Activated CD4-positive, alpha-beta T cell treated with anti-CD3 and anti-CD28 coated beads for 24 hours (primary cell): ENCODE results near the gene TNIP2.
A peak's percentile ranks its signal among the peaks of the same experiment; 100 is the strongest.
"Not testable (repeated sequence)": the region's sequence is repeated elsewhere in the genome, so short reads cannot be mapped to it uniquely, and the experiment has no call there.

Experiments used
- DNase-seq, 2 donors: peaks; one replicate each; pipeline ENCODE4 v3.0.0-alpha.2; 2020; ENCODE audit warnings: low read depth in 2 of 2

TNIP2 gene

DNA sequence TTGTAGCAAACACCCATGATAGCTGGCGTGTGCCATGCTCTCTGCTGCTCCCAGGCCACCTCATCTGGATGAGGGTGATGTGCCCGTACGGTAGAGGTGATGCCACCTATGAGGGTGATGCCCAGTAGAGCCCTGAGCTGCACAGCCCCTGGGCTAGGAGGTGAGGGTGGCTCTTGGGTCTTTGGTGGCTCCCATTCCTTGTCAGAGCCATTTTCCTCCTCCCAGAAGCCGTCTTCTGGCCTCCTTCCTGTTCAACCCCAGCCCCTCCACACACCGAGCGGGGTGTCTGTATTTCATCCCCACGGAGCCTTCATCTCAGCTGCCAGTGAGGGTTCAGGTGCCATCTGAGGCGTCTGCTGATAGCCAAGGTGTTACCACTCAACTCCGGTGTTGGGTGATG lies 12.0 kb upstream of the TNIP2 start:
- DNase-seq = no peak

DNA sequence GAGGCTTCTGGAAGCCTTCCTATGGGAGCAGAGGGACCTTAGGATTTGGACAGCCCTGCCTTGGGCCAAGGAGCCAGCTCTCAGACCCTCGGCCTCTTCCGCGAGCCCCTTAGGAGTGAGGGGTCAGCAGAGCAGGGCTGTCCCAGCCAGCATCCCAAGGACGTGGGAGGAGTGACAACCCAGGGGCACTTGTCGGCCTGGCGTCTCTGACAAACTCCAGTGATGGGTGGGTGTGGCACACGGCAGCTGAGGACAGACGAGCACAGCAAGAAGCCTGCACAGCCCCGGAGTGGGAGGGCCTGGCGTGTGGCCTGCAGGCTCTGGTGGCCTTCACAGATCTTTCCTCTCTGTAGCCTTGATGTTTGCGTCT lies 11.6 kb upstream of the TNIP2 start:
- no peak for DNase-seq

DNA sequence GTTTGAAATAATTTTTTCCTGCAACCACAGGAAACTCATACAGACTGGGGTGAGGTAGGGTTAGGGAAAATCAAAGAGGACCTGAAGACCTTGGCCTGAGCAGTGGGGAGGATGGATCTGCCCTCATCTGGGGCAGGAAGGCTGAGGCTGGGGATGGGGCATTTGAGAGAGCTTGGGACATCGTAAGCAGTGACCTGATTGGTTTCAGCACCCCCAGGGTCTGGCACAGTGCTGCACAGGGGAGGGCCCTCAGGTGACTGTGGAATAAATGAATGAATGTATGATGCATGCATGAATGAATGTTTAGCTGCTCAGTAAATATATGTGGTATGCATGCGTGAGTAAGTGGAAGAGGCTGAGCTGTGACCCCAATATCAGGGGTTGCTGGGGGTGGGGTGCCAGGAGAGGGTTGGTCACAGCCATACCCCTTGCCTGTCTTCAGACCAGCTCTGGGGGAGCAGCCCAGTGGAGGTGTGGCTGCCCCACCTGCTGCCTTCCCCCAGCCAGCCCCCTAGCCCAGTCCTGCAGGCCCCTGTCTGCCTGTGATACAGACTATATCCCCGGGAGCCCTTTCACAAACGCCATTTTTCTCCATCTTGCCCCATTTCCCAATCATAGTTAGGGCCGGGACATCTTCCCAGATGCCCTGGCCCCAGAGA lies 11.0 kb upstream of the TNIP2 start:
- no peak for DNase-seq

DNA sequence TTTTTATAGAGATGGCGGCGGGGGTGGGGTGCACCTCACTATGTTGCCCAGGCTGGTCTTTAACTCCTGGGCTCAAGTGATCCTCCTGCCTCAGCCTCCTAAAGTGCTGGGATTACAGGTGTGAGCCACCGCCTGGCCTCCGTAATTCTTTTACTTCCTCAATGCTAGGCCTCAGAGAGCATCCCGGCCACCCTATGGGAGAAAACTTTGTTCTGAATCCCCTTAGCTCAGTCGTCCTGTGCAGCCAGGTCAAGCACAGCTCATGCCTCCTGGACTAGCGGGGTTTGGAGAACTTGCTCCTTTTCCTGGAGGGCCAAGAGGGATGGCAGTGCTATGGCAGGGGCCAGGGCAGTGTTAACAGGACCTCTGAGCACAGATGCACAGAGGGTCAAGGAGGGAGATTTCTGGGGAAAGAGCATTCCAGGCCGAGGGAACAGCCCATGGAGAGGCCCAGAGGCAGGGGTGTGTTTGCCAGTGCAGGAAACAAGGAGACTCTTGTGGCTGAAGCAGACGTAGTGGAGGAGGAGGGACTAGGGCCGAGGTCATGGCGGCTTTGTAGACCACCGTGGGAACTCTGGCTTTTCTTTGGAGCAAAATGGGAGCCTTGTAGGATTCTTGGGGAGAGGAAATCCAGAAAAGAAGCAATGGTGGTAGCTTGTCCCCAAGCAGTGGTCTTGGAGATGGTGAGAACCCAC lies 9.8 kb upstream of the TNIP2 start:
- DNase-seq = no peak

DNA sequence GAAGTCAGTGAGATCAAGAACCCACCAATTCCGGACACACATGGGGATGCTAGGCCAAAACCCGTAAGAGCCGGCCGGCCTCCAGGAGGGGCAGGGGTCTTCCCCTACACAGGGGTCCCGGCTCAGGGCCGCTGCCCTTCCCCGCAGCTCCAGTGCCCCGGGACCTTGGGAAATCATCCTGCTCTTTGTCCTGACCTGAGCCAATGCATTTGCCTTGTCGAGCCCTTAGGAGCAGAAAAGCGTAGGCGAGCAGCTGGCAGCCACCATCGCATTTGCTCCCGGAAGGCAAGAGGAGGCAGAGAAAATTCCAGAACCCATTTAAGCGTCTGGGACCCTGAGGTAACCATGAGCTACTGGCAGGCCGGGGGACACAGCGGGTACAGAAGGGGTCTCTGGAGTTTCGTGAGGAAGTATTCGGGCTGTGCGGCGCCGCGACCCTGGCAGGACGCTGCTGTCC lies 7.4 kb upstream of the TNIP2 start:
- no peak for DNase-seq

DNA sequence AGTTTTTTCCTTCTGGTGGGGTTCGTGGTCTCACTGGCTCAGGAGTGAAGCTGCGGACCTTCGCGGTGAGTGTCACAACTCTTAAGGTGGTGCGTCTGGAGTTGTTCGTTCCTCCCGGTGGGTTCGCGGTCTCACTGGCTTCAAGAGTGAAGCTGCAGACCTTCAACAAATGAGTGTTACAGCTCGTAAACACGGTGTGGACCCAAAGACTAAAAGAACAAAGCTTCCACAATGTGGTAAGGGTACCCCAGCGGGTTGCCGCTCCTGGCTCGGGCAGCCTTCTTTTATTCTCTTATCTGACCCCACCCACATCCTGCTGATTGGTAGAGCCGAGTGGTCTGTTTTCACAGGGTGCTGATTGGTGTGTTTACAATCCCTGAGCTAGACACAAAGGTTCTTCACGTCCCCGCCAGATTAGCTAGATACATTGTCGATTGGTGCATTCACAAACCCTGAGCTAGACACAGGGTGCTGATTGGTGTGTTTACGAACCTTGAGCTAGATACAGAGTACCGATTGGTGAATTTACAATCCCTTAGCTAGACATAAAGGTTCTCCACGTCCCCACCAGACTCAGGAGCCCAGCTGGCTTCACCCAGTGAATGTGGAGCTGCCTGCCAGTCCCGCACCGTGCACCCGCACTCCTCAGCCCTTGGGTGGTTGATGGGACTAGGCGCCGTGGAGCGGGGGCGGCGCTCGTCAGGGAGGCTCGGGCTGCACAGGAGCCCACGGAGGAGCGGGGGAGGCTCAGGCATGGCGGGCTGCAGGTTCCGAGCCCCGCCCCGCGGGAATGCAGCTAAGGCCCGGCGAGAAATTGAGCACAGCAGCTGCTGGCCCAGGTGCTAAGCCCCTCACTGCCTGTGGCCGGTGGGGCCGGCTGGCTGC lies 6.6 kb upstream of the TNIP2 start:
- DNase-seq = not testable (repeated sequence)

DNA sequence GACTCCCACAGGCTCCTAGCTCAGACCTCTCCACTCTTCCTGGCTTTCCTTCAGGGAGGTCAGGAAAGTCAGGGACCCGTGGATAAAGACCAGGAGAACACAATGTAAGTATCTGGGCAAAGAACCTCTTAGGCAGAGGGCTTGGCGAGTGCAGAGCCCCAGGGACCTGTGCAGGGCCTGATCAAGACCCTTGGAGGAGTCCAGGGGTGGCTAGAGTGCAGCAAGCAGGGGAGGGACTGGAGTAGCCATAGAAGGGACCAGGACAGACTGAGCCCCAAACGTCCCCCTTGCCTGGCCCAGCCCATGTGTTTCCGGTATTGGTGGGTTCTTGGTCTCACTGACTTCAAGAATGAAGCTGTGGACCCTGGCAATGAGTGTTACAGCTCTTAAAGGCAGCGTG lies 5.9 kb upstream of the TNIP2 start:
- DNase-seq = no peak

DNA sequence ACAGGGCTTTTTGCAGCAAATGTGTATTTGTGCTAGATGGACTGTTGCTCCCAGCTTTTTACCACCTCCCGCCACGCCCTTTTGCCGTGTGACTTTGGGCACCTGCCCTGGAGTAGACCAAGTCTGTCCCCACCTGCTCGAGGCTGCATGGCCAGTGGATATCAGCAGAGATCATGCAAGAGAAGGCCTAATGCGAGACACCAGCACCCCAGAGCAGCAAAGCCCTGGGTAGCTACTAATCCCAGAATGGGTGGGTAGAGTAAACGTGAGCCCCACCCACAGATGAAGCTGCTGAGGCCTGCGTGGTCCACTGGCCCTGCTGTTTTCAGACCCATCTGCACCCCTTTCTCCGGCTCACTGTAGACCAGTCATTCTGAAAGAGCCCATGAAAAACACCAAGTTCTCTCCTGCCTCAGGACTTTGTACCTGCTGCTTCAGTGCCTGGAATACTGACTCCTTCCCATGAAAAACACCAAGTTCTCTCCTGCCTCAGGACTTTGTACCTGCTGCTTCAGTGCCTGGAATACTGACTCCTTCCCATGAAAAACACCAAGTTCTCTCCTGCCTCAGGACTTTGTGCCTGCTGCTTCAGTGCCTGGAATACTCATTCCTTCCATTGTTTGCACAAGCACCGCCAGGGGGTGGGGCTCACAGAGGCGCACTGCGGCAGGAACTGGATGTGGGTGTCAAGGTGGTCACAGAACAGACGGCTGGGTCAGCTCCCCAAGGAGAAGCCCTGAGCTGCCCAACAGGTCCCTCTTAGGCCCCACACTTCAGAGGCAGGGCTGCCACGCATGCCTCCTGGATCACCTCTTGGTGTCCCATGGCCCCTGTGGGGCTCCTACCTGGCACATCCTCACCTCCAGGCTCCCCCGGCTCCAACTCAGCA lies 5.1 kb upstream of the TNIP2 start:
- no peak for DNase-seq

DNA sequence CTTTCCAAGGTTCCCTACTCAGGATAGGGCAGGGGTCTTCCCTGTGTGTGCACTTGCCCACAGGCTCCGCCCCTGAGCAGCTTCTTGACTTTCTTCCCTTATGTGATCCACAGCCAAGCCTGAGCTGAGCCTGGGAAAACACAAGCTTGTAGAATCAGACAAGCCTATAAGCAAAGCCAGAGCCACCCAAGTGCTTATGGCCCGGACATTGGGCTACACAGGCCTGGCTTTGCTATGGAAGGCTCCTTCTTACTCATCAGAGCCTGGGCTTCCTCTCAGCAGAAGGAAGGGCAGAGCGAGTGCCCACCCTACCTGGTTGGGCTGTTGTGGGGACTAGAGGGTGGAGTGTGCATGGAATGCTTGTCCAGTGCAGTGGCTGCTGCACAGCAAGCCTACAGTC lies 1.3 kb upstream of the TNIP2 start:
- DNase-seq = no peak

DNA sequence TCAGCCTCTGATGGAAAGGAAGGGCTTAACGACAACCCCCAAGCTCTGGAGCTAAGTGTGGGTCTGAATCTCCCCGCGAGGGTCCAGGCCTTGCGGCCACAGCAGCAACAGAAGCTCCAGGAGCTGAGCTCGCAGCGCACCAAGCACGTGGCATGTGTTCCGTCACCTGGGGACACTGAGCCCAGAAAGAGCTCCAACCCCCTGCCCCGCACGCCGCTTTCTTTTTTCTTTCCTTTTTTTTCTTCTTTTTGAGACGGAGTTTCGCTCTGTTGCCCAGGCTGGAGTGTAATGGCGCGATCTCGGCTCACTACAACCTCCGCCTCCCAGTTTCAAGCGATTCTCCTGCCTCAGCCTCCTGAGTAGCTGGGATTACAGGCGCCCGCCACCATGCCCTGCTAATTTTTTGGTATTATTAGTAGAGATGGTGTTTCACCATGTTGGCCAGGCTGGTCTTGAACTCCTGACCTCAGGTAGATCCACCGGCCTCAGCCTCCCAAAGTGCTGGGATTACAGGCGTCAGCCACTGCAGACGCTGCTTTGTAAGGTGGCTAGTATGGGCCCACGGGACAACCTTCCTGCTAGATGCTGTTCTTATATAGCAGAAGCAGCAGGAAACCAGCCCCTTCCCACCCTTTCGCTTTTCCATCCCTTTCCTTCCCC lies 685 bp upstream of the TNIP2 start:
- no peak for DNase-seq

DNA sequence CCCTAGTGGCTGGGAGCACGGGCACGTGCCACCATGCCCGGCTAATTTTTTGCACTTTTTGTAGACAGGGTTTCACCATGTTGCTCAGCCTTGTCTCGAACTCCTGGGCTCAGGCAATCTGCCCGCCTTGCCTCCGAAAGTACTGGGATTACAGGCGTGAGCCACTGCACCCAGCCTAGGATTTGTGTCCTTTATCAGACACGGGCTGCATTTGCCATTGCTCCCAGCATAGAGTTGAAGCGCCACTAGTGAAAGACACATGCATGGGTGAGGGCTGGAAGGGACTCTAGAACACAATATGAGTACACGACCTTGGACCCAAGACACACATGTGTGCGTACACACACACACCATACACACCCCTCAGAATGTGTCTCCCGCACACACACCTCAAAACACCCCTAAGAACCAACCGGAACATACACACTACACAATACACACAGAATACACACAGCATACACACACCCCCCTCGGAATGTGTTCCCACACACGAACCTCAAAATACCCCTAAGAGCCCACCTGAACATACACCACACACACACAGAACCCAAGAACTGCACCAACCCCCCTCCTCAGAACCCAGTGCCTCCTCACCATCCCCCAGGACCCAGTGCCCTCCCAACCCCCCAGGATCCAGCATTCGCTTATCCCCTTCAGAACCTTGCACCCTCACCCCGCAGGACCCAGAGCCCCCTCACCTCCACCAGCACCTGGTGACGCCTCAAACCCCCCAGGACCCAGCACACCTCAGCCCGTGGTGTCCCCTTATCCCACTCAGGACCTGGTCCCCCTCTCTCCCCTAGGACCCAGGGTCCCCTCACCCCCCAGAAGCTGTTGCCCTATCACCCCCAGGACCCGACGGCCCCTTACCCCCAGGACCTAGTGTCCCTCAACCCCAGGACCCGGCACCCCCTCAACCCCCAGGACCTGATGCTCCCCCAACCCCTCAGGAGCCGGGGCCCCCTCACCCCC lies 1.0 kb downstream of the TNIP2 start:
- DNase-seq = no peak

DNA sequence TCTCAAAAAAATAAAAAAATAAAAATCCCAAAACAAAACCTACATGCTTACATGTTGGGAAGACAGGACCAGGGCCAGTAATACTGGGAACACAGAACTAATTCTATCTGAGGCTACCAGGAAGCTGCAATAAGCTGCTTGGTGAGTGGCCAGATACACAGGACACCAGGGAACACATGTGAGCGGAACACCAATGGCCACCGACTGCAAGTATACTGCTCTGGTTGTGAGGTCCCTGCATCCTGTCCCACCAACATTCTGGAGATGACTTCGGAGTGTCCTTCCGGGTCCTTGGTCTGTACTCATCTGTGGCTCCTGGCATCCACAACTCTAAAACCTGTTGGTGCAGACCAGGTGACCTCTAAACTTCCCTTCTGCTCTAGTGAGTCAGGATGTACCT lies 2.7 kb downstream of the TNIP2 start:
- no peak for DNase-seq

DNA sequence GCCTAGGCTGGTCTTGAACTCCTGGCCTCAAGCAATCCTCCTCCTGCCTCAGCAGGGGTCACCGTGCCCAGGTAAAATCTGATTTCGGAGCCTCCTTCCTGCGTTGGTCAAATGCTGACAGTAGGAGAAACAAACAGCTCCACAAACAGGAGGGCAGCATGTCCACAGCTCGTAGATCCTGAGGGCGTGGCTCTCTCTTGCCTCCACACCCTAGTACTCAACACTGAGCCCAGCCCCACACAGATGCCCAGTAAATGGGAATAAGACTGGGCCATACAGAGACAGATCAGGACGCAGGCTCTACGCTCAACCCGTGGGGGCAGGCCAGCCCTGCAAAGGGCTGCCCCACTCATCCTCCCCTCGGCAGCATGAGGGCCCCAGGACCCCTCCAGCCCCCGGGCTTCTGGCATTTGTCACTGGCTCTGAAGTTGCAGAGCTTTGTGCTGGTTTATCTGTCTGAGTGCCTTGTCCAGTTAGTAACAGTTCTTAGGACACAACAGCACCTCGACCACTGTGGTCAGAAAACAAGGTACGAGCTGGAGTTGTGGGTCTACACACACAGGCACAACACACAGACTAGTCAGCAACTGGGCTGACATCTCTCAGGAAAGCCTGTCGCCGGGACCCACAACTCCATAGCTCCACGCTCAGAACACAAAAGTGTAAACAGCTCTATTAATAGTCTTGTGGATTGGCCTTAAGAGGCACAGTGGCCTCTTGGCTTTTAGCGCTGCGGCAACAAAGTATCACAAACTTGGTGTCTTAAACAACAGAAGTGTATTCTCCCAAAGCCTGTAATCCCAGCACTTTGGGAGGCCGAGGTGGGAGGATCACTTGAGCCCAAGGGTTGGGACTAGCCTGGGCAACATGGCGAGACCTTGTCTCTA lies 5.2 kb downstream of the TNIP2 start:
- DNase-seq = no peak

DNA sequence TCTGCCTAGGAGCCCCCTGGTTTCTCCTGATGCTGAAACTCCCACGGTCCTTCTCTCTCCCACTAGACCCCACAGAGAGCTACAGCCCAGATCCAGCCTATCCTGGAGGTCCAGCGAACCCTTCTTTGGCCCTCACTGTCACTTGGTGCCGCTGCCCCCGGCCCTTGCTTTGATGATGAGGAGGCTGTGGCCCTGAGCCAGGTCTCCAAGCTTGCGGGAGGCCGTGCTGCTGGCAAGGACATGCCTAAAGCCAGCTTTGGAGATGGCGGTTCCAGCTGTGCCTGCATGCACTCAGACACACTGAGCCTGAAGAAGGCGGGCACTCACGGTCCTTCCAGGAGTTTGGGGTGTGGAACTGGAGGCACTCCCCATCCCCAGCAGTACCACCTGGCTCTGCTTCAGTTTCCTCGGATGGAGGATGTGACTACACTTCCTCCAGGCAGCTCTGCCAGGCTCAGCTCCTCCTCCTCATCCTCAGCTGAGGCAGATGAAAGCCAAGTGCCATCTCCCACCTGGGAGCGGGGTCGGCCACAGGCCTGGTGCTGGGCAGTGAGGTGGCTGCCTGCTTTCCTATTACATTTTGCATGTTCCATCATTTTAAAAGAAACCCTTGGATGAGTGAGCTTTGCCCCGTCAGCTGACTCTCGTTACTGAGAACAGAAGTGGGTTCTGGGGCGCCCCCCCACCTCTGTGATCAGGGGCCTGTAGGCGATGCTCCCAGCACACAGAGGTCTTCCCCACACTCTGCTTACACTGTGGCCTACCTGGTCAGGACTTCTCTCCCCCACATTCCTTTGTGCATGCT lies 9.0 kb downstream of the TNIP2 start:
- DNase-seq = no peak

DNA sequence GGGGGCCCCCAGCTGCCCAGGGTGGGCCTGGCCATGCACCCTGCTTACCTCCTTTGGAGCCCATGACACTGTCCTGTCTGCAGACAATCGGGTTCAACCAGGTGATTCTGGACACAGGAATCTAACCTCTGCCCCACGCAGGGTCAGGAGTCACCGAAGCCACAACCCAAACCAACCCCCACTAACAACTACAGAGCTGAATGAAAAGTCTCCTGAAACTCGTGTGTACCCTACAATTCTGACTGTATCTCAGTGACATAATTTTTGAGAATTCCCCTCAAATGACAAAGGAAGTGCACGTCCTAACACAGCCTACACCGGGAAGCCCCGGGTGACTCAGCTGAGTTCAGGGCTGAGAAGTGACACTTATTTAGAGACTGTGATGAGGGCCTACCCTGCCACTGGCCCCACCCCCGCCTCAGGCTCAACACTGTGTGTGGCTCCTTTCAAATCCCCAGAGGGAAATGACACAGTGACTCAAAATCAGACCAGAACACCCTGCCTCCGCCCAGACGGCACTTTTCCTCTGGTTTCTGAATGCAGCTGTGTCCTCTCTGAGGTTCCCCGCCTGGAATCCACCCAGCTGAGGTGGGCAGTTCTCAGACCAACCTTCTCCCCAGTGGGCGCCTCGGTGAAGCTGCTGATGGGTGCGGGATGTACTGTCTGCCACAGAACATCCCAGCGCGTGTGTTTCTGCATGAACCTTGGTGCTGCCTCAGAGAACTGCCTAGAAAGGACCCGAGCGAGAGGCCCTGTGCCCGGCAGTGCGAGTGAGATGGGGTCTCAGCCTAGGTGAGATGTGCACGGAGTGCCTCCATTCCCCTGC lies 9.9 kb downstream of the TNIP2 start:
- peak; percentile 91 to 92 for DNase-seq

DNA sequence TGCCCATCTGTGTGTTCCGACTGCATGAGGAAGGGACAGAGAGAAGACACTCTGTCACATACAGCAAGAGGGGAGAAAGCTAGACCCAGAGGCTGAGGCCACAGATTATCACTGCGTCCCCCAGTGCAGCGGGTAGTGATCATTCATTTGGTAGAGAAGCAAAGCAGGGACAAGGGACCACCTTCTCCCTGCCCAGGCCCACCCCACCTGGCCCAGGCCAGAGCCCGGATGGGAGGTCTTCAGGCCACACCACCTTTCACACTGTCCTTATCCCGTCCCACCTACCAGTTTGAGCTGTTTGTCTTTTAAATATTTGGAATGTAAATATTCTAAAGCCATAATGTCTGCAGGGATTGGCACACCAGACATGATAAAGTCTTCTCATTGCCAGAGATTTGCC lies 10.6 kb downstream of the TNIP2 start:
- DNase-seq = no peak

DNA sequence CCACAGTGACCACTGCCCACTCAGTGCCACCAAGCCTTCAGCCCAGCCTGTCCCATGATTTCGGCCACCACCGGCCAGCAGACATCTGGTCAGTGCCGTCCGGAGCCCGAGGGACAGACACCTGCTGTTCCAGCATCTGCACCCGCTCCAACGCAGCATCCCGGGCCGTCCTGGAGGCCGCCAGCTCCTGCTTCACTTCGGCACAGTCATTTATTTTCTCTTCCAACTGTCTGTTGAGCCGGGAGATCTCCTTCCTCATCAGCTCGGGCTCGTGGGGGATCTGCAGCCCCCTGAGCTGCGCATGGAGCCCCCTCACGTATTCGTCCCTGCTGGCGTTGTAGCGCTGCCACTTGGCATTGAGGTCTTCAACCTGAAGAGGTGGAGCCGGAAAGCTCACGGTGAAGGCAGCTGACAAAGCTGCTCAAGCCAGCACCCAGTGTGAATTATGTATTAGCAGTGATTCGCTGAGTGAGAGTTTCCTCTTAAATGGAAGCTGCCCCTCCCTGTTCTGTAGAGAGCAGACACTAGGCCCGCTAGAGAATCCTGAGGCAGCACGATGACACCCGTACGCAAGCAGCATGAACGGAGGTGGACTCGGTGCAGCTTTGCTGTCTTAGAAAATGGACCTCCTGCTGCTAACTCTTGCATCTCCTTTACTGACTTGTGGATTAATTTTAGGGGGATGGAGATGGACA lies 11.4 kb downstream of the TNIP2 start:
- DNase-seq = no peak
